Tibial nerve (tissue), 4 donors: ENCODE data around the gene POF1B. TPM values are rescaled to one million over a fixed set of nuclear protein-coding genes. Genes with fewer than 3 reads are reported as not detected.

Experiments used
- DNase-seq, 2 donors: peaks; one replicate each; pipeline ENCODE4 v3.0.0-alpha.2; 2019; ENCODE audit warnings: low spot score in 2 of 2
- H3K27ac ChIP-seq, 4 donors: fragments of 200-600 bp; sonication (generic) in 3 of 4; one replicate each; pipeline ENCODE4 v1.5.1; 2017 to 2019; ENCODE audit warnings: mild to moderate bottlenecking in 1 of 4
- H3K27me3 ChIP-seq, 2 donors: fragments of 200-600 bp; sonication (generic) in 1 of 2; one replicate each; pipeline versions ENCODE4 v1.5.1 to v1.6.0; 2017 to 2019
- H3K36me3 ChIP-seq, 3 donors: fragments of 200-600 bp; sonication (generic); one replicate each; pipeline ENCODE4 v1.5.1; 2018 to 2019
- H3K4me1 ChIP-seq, 4 donors: fragments of 200-600 bp; sonication (generic) in 3 of 4; one replicate each; pipeline ENCODE4 v1.5.1; 2017 to 2019
- H3K4me3 ChIP-seq, 4 donors: fragments of 200-600 bp; sonication (generic) in 3 of 4; one replicate each; pipeline ENCODE4 v1.5.1; 2017 to 2019; ENCODE audit warnings: mild to moderate bottlenecking in 1 of 4, moderate library complexity in 1 of 4
- H3K9me3 ChIP-seq, 4 donors: fragments of 200-600 bp; sonication (generic) in 3 of 4; one replicate each; pipeline ENCODE4 v1.5.1; 2017 to 2019
- CTCF ChIP-seq, 5 experiments: fragments of 200-600 bp in 3 of 5; fragments of 450-650 bp in 2 of 5; sonication (generic) in 3 of 5; IDR thresholded peaks; one replicate each; pipeline ENCODE4 v1.5.1; 2016 to 2019; ENCODE audit warnings: antibody characterized with exemption in 5 of 5, mild to moderate bottlenecking in 3 of 5, moderate library complexity in 2 of 5
- EP300 ChIP-seq, 2 donors: sonication (generic); formaldehyde crosslinking; IDR thresholded peaks; one replicate each; pipeline ENCODE4 v1.6.1; 2017; ENCODE audit warnings: antibody characterized with exemption in 2 of 2, mild to moderate bottlenecking in 1 of 2
- POLR2A ChIP-seq, 2 donors: fragments of 450-650 bp; IDR thresholded peaks; one replicate each; pipeline ENCODE4 v1.6.1; 2017; ENCODE audit warnings: antibody characterized with exemption in 2 of 2, mild to moderate bottlenecking in 2 of 2, moderate library complexity in 2 of 2
- WGBS, 2 donors: methylation state at CpG; one replicate each; pipeline ENCODE4 v1.1.5; 2018; 5-methylcytosine and 5-hydroxymethylcytosine counted together
- total RNA-seq, 4 donors: library from RNA; depleted of rRNA; stranded (reverse); fragments of >200 nt; gene quantifications; one replicate each; pipeline ENCODE4 v1.1.0, GENCODE V29; 2016

Gene POF1B
- under 1 TPM in 2 of 4 donors, not detected in 2; 0.44 to 0.63 TPM for total RNA-seq

- Histone ChIP-seq H3K27me3 (no peaks in the 10 kb centered on the region), H3K4me3 (no peak within 1 kb of the TSS), H3K36me3 (no peaks in the 10 kb centered on the region), H3K9me3 (no peaks in the 10 kb centered on the region), H3K4me1 (no peaks in the 10 kb centered on the region), H3K27ac (peak within 1 kb of the TSS in 1 of 4 donors; percentile 12)
- DNase-seq, result no peak
- 54 to 83% methylated on average over 9 to 12 of the region's 12 CpGs for WGBS, 2 donors
- TF ChIP-seq CTCF (IDR thresholded peaks at IDR 0.05) (no peak), POLR2A (IDR thresholded peaks at IDR 0.05) (no peak), EP300 (IDR thresholded peaks at IDR 0.05) (no peak)
Measured at GRCh38 chrX:85379174-85379907, at the start of gene POF1B. Gene POF1B (minus strand): TSS chrX:85379665. CDS start chrX:85379454, 211 bp downstream.

- TF ChIP-seq POLR2A (IDR thresholded peaks at IDR 0.05), result no peak
- TF ChIP-seq CTCF (IDR thresholded peaks at IDR 0.05), result no peak
- TF ChIP-seq EP300 (IDR thresholded peaks at IDR 0.05), result no peak
- no peak for DNase-seq
- Histone ChIP-seq H3K9me3 (peaks cover 0 to 3% (median 0%) of the 10 kb centered on the region in 4 donors), H3K36me3 (no peaks in the 10 kb centered on the region), H3K27me3 (no peaks in the 10 kb centered on the region), H3K4me1 (no peaks in the 10 kb centered on the region), H3K27ac (no peak overlapping the region), H3K4me3 (no peak overlapping the region)
- 68 to 89% methylated on average over 1 of the region's 1 CpG for WGBS, 2 donors
Measured at GRCh38 chrX:85429066-85429465, 49.6 kb upstream of the POF1B start.

GRCh38 chrX:85419293-85419692, 39.8 kb upstream of the POF1B start:
- Histone ChIP-seq H3K36me3 (no peaks in the 10 kb centered on the region), H3K4me1 (no peaks in the 10 kb centered on the region), H3K27ac (no peak overlapping the region), H3K9me3 (no peaks in the 10 kb centered on the region), H3K4me3 (no peak overlapping the region), H3K27me3 (no peaks in the 10 kb centered on the region)
- TF ChIP-seq POLR2A (IDR thresholded peaks at IDR 0.05) (no peak), CTCF (IDR thresholded peaks at IDR 0.05) (no peak), EP300 (IDR thresholded peaks at IDR 0.05) (no peak)
- no peak for DNase-seq

GRCh38 chrX:85391878-85392238, 12.4 kb upstream of the POF1B start:
- no peaks in the 10 kb centered on the region for H3K27me3 ChIP-seq
- no peaks in the 10 kb centered on the region for H3K9me3 ChIP-seq
- TF ChIP-seq EP300 (IDR thresholded peaks at IDR 0.05), result no peak
- TF ChIP-seq POLR2A (IDR thresholded peaks at IDR 0.05), result no peak
- no peak for TF ChIP-seq CTCF (IDR thresholded peaks at IDR 0.05)
- no peaks in the 10 kb centered on the region for H3K4me1 ChIP-seq
- 78 to 85% methylated on average over 2 of the region's 2 CpGs for WGBS, 2 donors
- DNase-seq, result no peak
- H3K27ac ChIP-seq, result no peak overlapping the region
- no peak overlapping the region for H3K4me3 ChIP-seq
- H3K36me3 ChIP-seq, result no peaks in the 10 kb centered on the region

- Histone ChIP-seq H3K9me3 (no peaks in the 10 kb centered on the region), H3K36me3 (no peaks in the 10 kb centered on the region), H3K27me3 (no peaks in the 10 kb centered on the region), H3K27ac (no peak overlapping the region), H3K4me1 (no peaks in the 10 kb centered on the region), H3K4me3 (no peak overlapping the region)
- TF ChIP-seq EP300 (IDR thresholded peaks at IDR 0.05), result no peak
- TF ChIP-seq POLR2A (IDR thresholded peaks at IDR 0.05), result no peak
- TF ChIP-seq CTCF (IDR thresholded peaks at IDR 0.05), result no peak
- 27 to 60% methylated on average over 1 of the region's 1 CpG for WGBS, 2 donors
- no peak for DNase-seq
Measured at GRCh38 chrX:85391185-85391877, 11.9 kb upstream of the POF1B start.
